Activated T-cell treated with anti-CD3 and anti-CD28 coated beads for 24 hours (primary cell): ENCODE data around the gene C8B.

ENCODE experiments used
- DNase-seq: peaks from one replicate; pipeline ENCODE4 v3.0.0-alpha.2; 2020; ENCODE audit warnings: low read depth

C8B gene

DNA sequence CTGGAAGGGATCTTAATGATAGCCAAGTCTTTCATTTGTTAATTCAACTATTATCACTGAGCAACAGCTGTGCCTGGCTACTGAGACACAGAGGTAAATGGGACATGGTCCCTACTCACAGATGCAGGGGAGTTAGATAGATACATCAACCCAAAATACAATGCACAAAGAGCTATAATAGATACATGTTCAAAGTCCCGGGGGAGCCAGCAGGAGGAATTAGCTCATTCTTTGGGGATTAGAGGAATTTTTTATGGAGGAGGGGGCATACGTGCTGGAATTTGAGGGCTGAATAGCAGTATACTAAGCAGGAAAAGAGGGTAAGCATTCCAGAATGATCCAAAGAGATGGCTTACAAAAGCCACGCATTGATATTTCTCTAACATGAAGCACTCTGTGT is 34.6 kb downstream of the C8B start:
- no peak for DNase-seq

DNA sequence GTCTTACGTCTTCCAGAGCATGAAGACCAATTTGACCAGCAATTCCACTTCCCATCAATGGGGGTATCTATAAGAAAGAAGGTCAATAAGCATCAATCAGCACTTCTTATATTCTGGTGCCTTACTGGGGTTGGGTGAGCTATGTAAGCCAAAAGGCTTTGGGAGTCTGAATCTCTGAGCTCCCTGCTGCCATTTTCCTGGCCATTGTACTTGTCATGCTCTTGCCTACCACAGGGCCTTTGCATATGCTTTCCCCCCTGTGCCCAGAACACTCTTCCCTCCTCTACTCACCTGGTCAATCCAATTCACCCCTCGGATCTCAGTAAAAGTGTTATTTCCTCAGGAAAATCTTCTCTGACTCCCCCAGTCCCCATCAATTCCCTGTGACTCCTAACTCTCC is 36.3 kb downstream of the C8B start:
- DNase-seq: no peak

DNA sequence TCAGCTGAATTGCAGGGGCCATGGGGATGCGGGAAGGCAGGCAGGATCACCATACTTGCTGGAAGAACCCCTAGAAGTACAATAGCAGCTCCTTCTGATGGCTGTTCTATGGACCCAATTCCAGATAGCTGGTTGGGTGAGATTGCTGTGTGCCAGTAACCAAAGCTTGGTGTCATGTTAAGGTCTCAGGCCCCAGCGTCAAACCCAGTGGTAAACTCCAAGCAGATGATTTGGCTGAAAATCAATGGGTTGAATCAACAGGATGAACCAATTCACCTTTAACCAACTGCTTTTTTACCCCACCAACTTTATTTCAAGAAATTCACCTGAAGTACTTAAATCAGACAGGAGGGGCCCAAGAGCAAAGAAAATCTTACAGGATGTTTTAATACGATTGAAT is 37.8 kb downstream of the C8B start:
- DNase-seq: no peak

DNA sequence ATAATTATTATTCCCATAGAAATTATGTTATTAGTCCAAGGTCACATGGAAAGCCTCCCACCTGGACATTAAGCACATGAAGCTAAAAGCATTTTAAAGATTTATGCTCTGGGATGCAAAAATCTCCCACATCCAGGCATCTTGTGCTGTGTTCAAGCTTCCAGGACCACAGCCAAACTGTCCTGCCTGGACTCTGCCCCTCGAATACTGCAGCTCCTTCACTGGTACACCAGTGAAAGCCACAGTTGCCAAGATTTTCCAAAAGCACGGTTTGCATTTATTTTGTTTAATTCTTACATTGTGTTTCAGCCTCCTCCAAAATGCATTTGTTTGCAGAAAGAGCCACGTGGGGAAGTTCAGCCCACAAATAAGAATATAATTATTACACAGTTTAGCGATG is 38.6 kb downstream of the C8B start:
- DNase-seq: no peak

DNA sequence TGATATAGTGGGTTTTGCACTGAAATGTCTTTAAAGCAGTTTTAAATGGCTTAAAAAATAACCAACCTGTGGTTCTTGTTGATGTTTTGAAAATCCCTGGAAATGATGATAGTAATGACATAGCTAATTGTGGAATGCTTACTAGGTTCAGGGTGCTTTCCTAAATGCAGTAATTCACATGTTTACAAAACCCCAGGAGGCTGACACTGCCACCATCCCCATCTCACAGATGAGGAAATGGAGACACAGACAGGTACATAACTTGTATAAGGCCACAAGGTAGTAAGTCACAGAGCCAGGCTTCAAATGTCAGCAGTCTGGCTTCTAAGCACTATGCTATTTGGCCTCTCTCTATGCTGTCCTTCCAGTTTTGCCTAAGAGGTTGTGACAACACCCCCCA is 40.6 kb downstream of the C8B start:
- no peak for DNase-seq

DNA sequence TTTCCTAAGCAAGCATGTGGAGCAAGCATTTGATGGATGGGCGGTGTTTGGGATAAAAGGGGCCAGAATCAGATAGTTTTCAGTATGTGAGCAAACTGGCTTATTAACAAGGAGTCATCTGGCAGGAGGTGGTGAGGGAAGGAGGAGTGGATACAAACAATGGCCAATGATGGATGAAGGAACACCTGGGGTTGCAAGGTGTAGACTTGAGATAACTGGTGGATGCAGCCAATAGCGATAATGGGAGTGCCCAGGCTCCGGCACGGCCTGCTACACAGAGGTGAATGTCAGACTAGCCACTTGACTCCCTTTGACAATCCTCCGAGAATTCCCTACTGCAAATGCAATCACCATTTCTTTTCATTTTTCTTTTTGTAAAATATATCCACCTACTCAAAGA is 41.7 kb downstream of the C8B start:
- no peak for DNase-seq

DNA sequence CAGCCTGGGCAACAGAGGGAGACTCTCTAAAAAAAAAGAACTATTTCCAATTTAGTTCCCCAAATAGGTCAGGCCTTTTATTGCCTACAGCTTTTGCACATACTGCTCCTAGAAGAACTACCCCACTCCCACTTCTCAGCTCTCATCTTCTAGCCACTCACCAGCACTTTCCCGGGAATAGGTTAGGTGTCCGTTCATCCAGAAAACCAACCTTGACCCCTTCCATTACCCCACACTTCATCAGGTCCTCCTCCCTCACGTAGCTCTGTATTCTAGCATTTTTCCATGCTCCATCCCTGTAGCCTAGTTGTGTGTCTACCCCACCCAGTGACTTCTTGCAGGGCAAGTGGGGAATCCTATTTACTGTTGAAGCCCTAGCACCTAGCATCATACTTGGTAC is 42.6 kb downstream of the C8B start:
- no peak for DNase-seq

DNA sequence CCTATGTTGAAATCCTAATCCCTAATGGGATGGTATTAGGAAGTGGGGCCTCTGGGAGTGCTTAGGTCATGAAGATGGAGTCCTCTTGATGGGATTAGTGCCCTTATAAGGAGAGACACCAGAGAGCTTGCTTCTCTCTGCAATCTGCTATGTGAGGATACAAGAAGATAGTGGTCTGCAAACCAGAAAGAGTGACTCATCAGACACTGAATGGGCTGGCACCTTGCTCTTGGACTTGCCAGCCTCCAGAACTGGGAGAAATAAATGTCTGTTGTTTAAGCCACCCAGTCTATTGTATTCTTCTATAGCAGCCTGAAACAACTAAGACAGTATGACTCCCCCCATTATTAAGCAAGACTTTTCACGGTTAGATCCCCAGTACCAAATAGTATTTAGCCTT is 43.3 kb downstream of the C8B start:
- no peak for DNase-seq

DNA sequence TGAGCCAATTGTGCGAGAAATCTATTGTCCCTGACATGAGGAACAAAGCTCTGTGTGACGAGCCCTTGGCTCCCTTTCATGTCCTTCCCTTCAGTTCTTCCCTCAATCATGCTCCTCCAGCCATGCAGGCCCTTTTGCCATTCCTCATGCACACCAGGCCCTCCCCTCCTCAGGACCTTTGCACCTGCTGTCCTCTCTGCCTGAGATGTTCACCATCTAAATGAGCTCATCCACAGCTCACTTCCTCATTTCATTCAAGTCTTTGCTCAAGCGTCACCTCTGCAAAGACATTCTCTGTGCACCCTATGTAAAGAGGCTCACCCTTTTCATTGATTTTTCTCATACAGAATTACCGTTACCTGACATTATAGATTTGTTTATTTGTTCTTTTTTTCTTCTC is 43.7 kb downstream of the C8B start:
- no peak for DNase-seq

DNA sequence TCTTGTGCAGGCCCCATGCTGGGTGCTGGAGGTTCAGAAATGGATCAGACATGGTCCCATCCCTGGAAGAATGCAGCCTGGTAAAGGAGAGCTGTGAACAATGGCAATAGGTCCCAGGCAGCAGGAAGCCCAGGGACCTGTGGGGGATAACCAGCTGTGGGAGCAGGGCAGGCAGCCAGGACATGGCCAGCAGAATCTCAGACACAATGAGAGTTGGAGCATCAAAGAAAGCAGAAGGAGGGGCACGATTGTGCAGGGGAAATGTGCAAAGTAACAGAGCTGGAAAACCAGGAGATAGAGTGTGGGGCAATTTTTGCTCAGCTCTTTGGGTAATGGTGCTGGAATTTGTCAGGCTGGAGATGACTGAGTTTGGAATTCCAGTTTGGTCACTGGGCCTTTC is 44.3 kb downstream of the C8B start:
- no peak for DNase-seq

DNA sequence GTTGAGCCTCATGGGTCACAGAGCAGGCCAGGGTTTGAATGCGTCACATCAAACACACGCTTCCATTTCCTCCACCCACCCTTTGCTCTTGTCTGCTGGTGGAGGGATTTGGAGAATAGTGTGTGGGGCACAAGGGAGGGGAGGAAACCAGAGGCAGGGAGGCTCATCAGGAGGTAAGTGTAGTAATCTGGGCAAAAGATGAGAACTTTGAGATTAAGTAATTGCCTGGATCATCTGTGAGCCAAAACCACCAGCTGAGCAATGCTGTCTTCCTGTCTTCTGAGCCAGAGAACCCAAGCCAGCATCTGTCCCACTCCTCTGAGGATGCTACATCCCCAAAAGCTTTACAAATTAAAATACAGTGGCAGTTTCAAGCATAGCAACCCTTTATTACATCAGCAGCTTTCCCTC is 45.2 kb downstream of the C8B start:
- DNase-seq: no peak

DNA sequence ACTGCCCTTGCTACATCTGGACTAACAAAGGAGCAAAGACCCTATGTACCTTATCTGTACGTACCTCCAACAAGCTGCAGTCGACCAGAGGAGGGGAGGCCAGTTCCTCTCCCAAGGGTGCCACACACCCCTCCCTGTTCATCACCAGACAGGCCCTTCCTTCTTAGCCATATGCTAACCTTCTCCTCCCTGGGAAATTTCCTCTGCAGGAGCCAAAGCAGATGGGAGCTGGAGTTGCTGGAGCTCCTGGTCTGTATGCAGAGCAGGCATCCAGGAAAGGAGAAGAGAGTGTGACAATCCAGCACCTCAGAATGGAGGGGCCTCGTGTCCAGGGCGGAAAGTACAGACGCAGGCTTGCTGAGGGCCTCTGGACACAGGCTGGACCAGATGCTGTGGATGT is 48.5 kb downstream of the C8B start:
- DNase-seq: no peak

DNA sequence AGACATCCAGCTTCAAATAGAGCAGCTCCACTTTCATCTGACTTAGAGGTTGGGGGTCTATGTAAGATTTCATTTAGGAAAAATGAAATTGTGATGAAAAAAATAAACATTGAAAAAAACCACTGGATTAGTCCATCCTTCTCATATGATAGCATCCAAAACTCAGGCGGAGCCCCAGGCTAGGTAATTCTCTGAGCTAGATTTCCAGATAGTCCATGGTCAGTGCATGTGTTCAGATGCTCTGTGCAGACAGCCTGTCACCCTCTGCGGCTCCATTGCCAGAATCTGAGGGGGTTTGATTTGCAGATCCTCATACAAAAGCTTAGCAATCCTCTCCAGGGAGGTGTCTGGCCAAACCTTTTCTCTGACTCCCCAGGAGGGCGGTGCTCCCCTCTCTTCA is 49.2 kb downstream of the C8B start:
- DNase-seq: no peak

DNA sequence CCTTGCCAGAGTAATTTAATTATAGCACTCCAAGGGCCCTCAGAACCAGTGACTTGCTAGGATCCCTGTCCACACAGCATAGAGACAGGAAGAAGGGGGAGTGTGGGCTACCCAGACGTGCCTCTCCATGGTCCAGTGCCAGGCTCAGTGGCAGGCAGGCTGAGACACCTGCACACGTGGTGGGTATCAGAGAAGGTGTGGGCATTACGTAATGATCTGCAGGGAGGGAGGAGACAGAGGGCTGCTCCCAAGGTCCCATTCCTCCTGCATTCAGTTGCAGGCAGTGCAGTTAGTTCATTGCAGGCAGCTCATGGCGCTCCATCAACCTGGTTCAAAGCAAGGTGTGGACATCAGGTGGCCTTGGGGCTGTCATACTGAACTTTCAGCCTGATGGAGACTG is 49.9 kb downstream of the C8B start:
- no peak for DNase-seq

DNA sequence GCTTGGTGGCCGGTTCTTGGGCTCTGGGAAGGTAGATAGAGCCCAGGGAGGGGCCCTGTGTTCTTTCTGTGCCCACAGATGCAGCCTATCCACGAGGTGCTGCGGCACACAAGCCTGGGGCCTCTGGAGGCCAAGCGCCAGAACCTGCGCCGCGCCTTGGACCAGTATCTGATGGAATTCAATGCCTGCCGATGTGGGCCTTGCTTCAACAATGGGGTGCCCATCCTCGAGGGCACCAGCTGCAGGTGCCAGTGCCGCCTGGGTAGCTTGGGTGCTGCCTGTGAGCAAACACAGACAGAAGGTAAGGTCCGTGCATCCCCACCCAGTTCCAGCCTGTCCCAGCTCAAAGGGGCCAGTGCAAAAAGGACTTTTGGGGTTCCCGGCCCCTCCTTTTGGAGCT is 53.5 kb downstream of the C8B start:
- DNase-seq: no peak

DNA sequence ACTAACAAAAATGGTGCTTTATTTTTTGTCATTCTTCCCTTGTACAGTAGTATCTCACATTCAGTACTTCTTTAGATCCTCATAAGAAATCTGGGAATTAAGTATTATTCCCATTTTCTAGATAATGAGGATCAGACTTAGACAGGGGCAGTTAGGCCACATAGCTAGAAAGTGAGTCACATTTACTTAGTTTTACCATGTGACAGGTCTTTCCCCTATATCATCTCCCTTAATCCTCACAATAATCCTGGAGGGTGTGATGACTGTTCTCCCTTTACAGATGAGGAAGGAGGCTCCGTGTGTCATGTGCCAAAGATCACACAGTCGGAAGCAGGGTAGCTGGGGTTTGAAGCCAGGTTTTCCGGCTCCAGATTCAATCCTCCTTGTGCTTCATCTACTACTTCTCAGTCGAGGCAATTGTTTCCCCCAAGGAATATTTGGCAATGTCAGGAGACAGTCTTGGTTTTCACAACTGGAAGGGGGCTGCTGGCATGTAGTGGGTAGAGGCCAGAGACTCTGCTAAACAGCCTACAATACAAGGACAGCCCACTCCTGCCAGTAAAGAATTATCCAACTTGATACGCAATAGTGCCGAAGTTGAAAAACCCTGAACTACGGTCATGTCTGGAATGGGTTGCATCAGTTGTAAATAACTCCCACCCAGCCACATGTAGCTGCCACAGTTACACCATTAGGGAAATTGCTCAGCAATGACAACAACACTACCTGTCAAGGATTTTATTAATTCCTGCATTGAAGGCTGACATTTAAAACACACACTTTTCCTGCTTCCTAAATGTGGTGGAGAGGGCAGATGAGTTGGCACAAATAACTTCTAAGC is 54.5 kb downstream of the C8B start:
- DNase-seq: no peak

DNA sequence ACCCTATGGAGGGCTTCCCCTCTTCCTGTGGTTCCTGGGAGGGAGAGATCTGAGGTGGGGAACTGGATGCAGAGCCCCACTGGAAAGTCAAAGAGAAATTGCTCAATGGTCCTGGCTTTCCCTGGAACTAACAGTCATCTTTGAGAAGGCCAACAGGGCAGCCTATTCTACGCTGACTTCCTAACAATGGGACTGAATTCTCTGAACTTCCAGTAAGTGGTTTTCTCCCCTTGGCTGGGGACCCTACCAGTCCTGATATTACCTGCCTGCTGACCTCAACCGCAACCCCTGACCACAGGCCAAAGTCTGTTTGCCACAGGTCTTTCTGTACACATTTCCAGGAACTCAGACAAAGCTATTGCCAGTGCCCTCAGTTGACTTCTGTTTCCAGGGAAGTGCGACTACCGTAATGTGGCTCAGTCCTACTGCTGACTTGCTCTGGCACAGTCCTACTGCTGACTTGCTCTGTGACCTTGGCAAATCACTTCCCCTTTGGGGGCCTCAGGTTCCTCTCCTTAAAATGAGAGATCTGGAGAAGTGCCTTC is 55.3 kb downstream of the C8B start:
- DNase-seq: no peak

DNA sequence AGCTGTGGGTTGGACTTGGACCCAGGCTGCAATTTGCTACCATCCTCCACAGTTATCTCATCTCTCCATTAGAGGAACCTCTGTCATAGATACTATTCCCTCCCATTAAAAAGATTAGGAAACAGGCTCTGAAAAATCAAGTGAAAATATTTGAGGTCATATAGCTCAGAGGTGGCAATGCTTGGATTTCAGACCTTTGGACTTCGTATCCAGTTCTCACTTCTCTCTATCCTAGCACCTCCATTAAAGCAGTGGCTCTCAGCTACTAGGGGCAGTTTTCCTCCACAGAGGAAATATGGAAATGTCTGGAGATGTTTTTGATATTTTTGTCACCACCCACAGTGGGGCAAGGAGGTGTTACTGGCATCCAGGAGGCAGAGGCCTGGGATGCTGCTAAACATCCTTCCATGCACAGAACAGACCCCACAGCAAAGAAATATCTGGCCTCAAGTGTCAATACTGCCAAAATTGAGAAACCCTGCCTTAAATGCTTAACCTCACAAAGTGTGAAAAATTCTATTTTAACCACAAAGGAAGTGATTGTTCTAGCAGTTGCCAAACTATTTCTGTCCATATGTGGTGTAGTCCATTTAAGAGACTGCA is 57.1 kb downstream of the C8B start:
- no peak for DNase-seq

DNA sequence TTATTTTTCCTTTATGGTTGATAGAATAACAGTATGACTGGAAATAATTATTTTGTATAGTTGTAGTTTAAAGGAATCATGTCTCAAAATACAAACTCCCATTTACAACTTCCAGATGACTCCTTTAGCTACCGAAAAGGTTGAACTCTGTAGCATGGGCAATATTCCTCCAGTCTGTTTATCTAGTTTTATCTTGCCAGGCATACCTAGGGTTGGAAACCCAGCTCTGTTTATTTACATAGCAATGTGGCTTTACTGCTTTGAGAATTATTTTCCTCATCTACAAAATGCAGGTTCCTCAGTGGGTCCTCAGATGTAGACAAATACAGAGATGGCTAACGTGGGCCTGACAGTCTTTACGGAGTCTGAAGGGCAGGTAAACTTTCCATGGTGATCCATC is 60.1 kb downstream of the C8B start:
- no peak for DNase-seq

DNA sequence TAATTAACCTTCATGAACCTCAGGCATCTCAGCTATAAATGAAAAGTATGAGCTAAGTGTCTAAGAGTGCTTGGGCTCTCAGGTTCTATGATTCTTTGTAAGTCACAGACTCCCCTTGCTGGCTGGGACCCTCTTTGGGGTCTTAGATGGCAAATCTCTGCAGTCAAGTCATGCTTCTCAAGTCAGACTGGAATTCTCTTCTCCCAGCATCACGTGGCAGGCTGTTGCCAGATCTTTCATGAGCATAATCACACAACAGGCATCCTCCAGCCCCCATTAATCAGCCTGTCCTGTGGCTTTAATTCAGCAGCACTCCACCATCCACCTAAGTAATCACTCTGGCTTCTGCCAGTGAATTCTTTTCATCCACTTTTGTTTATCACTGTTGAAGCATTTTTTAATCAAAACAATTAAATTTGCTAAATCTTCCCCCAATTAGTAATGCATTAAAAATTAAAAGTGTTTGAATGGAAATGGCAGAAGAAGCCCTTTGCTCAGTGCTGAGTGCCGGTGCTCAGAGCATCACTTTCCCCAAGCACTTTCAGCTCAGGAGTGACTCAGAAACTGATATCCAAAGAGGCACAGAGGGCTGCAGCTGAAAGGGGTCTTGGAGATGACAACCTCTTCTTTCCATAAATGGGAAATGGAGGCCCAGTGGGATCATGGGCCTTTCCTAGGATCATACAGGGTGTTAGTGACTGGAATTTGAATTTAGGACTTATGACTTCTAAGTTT is 61.0 kb downstream of the C8B start:
- no peak for DNase-seq

DNA sequence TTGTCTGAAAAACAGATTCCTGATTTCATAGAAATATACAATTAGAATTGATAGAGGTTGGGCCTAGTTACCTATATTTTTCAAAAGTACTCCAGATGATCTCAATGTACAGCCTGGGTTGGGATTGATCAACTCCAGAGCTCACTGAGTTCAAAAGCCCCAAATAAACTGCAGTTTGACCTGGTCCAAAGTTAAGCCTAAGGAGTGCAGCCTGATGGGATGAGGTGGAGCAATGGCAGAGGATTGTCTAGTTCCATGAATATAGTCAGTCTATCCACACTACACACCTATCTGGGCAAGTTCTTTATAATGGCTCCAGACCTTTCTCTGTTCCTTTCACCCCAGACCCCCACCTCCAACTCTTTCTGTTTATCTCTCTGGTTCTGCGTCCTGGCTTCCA is 62.0 kb downstream of the C8B start:
- no peak for DNase-seq

DNA sequence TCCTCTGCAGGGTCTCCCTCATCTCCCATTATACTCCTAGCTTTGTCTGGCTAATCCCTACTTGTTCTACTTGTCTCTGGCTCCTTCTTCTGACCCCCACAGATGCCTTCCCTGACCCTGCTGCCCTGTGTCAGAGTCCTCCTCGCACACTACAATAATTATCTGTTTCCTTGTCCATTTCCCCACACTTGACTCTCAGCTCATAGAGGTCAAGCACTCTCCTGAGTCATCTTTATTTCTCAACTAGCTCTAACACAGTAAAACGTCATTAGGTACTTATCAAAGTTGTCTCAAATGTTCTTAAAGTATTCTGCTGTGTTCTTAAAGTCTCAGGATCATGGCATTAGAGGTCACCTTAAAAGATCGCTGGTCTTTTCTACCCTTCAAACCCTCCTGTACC is 64.1 kb downstream of the C8B start:
- no peak for DNase-seq

DNA sequence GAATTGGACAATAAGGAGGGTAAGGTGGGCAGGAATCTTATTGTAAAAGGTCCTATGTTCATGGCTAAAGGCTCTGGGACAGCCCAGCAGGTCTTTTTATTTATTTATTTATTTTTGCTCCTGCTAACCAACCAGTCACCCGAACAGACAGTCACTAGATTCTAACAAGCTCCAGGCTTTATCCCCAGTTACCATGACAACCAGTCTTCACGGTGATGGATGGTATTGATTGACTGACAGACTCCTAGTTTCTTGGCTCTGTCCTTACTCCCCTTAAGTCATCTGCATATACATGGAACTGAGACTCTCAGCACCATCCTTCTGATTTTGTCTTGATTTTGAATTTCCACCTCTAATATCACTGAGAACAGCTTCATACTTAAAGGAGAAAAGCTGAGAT is 66.9 kb downstream of the C8B start:
- no peak for DNase-seq
